HG03175 (cell line): ENCODE data around the gene RNF222.
"Not testable (repeated sequence)": the region's sequence is repeated elsewhere in the genome, so short reads cannot be mapped to it uniquely, and the experiment has no call there.

ENCODE experiments used
- ATAC-seq: cut with Tn5 transposase; IDR thresholded peaks from one replicate; pipeline ENCODE4 v1.9.1; 2021; ENCODE audit warnings: mild to moderate bottlenecking, moderate library complexity; ENCODE audit not compliant: unreplicated experiment

The RNF222 gene

DNA sequence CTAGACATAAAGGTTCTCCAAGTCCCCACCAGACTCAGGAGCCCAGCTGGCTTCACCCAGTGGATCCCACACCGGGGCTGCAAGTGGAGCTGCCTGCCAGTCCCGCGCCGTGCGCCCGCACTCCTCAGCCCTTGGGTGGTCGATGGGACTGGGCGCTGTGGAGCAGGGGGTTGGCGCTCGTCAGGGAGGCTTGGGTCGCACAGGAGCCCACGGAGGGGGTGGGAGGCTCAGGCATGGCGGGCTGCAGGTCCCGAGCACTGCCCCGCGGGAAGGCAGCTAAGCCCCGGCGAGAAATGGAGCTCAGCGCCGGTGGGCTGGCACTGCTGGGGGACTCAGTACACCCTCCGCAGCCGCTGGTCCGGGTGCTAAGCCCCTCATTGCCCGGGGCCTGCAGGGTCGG, 50.6 kb downstream of the RNF222 start:
- ATAC-seq: not testable (repeated sequence)

DNA sequence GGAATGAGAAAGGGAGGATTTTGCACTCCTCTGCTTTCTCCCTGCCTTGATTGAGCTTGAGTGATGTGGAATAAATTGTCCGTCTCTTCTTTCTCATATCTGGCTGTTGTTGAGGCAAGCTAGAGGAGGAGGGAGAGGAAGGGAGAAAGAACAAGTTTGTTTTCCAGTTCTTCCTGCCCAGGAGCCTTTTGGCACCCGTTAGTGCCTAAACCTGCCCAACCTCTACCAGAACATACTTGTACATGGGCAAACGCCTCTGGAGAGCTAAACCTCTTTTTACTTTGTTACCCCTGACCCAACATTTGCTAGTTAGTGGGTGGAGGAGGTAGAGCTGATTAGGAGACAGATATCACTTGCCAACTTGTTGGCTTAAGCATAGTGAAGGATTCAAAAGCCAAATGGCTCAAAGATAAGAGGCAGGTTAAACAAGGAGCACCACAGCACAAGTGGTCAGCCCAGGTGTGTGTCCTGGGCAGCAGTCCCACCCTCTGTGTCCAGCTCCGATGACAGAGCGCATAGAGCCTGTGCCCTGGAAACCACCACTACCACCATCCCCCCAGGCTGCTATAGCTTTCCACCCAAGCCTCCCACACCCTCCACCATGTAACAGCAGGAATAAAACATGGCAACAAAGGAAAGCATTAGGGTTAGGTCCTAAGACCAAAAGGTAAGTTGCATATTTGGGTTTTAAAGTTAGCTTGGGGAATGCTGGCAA, 51.5 kb downstream of the RNF222 start:
- no peak for ATAC-seq

DNA sequence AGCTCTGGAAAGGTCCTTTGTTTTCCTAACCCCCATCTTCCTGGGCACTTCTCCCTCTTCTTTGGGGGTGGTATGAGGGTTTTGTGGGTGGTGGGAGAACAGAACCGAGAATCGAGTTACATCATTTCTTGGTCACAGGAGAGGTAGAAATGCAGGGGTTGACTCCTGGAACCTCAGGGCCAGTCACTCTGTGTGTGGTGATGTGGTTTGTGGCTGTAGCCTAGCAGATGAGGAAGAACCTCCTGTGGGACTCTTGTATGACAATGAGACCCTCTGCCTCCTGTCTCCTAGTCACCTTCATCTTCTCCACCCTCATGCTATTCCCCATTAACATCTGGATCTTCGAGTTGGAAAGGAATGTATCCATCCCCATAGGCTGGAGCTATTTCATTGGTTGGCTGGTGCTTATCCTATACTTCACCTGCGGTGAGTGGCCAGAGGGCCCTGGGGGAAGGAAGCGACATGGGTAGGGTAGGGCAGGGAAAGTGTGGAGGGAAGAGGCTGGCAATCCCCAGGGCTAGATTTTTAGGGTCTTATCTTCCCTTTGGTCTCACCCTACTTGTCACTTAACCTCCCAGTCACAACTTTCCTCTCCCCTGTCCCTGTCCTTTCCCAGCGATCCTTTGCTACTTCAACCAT, 52.5 kb downstream of the RNF222 start:
- no peak for ATAC-seq

DNA sequence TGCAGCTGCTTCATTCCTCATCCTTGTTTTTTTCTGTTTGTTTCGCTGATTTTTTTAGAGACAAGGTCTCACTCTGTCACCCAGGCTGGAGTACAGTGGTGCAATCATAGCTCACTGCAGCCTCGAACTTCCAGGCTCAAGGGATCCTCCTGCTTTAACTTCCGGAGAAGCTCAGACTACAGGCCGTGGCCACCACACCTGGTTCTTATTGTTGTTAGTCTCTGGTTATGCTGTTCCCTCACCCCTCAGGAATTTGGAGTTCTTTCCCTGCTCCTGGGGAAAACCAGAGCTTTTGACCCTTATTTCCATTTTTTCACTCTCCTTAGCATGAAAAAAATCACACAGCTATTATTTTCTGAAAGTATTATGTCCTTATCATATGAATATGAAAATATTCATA, 56.2 kb downstream of the RNF222 start:
- no peak for ATAC-seq
